ENCODE measurements around the gene LY6G5B. TPM values are rescaled to one million over a fixed set of nuclear protein-coding genes. Genes with fewer than 3 reads are reported as not detected.

LY6G5B gene
- total RNA-seq (2014; rRNA removed; shearing (Covaris generic)) (12.3 and 15.9 TPM in 2 replicates), total RNA-seq (2022) (28.7 and 32.0 TPM in 2 replicates), Bru-seq, nascent RNA (percentile 85 among the genes with signal in this experiment), BruChase-seq, experiment 1, labeled RNA remaining after a 6-hour chase (percentile 91 among the genes with signal in this experiment), BruChase-seq, experiment 2, labeled RNA remaining after a 2-hour chase (percentile 95 among the genes with signal in this experiment)
- long read RNA-seq, partial matches to known transcripts, result 1 of 3 reads
- long read RNA-seq, other reads (novel, unspliced or antisense), result 1 of 3 reads

DNA sequence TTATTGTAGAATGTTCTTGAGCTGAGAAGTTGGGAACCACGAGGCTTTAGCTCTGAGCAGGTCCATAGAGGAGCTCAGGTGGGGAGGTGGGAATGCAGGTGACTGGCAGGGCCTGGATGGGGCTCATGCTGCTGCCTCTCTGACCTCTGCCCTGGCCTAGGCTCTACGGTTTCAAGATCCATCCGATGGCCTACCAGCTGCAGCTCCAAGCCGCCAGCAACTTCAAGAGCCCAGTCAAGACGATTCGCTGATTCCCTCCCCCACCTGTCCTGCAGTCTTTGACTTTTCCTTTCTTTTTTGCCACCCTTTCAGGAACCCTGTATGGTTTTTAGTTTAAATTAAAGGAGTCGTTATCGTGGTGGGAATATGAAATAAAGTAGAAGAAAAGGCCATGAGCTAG lies at the start of gene LY6G5B:
LY6G5B (plus strand) TSS at position 301 of the 400 bp plus-strand sequence. CDS start 975 bp downstream, outside the sequence.
- H3K9me2 ChIP-seq (ENCODE audit: insufficient read depth, low read length), result no peaks in the 10 kb centered on the region

GRCh38 chr6:31620586-31621319 lies 49.0 kb upstream of the LY6G5B start, which contains the start of gene PRRC2A:
Gene PRRC2A (plus strand): TSS chr6:31620715. CDS start chr6:31622790, 2,075 bp downstream.
- Histone ChIP-seq H2AFZ (ENCODE audit: low read length) (peak within 1 kb of the TSS; percentile 23; the same call in 1 of the 2 replicates), H3K9me2 (ENCODE audit: insufficient read depth, low read length) (no peaks in the 10 kb centered on the region), H4K20me1 (ENCODE audit: insufficient read depth, low read length) (peaks cover 18% of the 10 kb centered on the region), H3K4me1 (ENCODE audit: insufficient read depth, low read length, poor library complexity, severe bottlenecking) (peaks cover 34% of the 10 kb centered on the region), H3K79me2 (ENCODE audit: insufficient read depth, low read depth, low read length) (peaks cover 45% of the 10 kb centered on the region), H3K4me3 (ENCODE audit: low read depth, low read length, poor library complexity, severe bottlenecking) (peak within 1 kb of the TSS; percentile 83), H3K4me2 (ENCODE audit: low read length) (peak within 1 kb of the TSS; percentile 99), H3K27ac (ENCODE audit: low read depth, low read length, poor library complexity, severe bottlenecking) (peak within 1 kb of the TSS; percentile 94), H3K36me3 (ENCODE audit: insufficient read depth, low read length) (peaks cover 49% of the 10 kb centered on the region), H3K9me3 (ENCODE audit: low read length) (no peaks in the 10 kb centered on the region)
- TF ChIP-seq, protein P1, sequence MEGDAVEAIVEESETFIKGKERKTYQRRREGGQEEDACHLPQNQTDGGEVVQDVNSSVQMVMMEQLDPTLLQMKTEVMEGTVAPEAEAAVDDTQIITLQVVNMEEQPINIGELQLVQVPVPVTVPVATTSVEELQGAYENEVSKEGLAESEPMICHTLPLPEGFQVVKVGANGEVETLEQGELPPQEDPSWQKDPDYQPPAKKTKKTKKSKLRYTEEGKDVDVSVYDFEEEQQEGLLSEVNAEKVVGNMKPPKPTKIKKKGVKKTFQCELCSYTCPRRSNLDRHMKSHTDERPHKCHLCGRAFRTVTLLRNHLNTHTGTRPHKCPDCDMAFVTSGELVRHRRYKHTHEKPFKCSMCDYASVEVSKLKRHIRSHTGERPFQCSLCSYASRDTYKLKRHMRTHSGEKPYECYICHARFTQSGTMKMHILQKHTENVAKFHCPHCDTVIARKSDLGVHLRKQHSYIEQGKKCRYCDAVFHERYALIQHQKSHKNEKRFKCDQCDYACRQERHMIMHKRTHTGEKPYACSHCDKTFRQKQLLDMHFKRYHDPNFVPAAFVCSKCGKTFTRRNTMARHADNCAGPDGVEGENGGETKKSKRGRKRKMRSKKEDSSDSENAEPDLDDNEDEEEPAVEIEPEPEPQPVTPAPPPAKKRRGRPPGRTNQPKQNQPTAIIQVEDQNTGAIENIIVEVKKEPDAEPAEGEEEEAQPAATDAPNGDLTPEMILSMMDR (conservative IDR thresholded peaks at IDR 0.05; ENCODE audit: low read length), result no peak
- no peak for TF ChIP-seq EZH2phosphoT487 (IDR thresholded peaks at IDR 0.05; ENCODE audit: borderline replicate concordance, low read depth, low read length)
- no TSS peak for BruUV-seq (replicated peaks)
- DNase-seq (ENCODE audit: low spot score), result peak; percentile 79
- intact Hi-C loops (cut with micrococcal nuclease; ENCODE audit: unreplicated experiment), result loop anchor here (1.0 to 5.0 kb wide), 5 partner anchors 32 to 210 kb away; partner anchors contain the start of gene BAG6
- ChIA-PET CTCF (ENCODE audit: unreplicated experiment) (no interaction called here), POLR2A (interaction anchor here (0.6 to 1.0 kb wide), 2 partner anchors 31 to 61 kb away, joined by 3 read pairs; partner anchors contain the start of gene BAG6)

More for the DNA sequence above, at the start of gene LY6G5B:
- H3K4me2 ChIP-seq (ENCODE audit: low read length), result no peak within 1 kb of the TSS
- POLR2A ChIA-PET, result interaction anchor here (0.9 kb wide), 1 partner anchor 35 kb away, joined by 3 read pairs; no protein-coding TSS in a partner anchor
- H3K9me3 ChIP-seq (ENCODE audit: low read length), result no peaks in the 10 kb centered on the region
- BruUV-seq (replicated peaks), result no TSS peak
- no peak for DNase-seq (ENCODE audit: low spot score)
- H3K4me3 ChIP-seq (ENCODE audit: low read depth, low read length, poor library complexity, severe bottlenecking), result no peak within 1 kb of the TSS
- H3K27ac ChIP-seq (ENCODE audit: low read depth, low read length, poor library complexity, severe bottlenecking), result no peak within 1 kb of the TSS
- intact Hi-C loops (cut with micrococcal nuclease; ENCODE audit: unreplicated experiment), result no loop called here
- TF ChIP-seq, protein P1 (conservative IDR thresholded peaks at IDR 0.05; ENCODE audit: low read length), result no peak
- no peak for TF ChIP-seq EZH2phosphoT487 (IDR thresholded peaks at IDR 0.05; ENCODE audit: borderline replicate concordance, low read depth, low read length)
- 0 out of 2 replicates have a peak, but pooled peaks cover 3% of the 10 kb centered on the region for H4K20me1 ChIP-seq (ENCODE audit: insufficient read depth, low read length)
- CTCF ChIA-PET (ENCODE audit: unreplicated experiment), result no interaction called here
- H2AFZ ChIP-seq (ENCODE audit: low read length), result no peak within 1 kb of the TSS
- peaks cover 74% of the 10 kb centered on the region for H3K36me3 ChIP-seq (ENCODE audit: insufficient read depth, low read length)
- peaks cover 30% of the 10 kb centered on the region for H3K79me2 ChIP-seq (ENCODE audit: insufficient read depth, low read depth, low read length)
- H3K4me1 ChIP-seq (ENCODE audit: insufficient read depth, low read length, poor library complexity, severe bottlenecking), result peaks cover 11% of the 10 kb centered on the region
